Omental fat pad (tissue), 4 donors: ENCODE results near the gene SLC26A8. TPM values are rescaled to one million over a fixed set of nuclear protein-coding genes. Genes with fewer than 3 reads are reported as not detected.
"Not testable (repeated sequence)": the region's sequence is repeated elsewhere in the genome, so short reads cannot be mapped to it uniquely, and the experiment has no call there.

Experiments used
- ATAC-seq: fragments of 150-250 bp; one replicate; pipeline ENCODE4 v1.9.1; 2016; ENCODE audit warnings: mild to moderate bottlenecking, moderate library complexity; ENCODE audit not compliant: low FRiP score
- DNase-seq: peaks from one replicate; pipeline ENCODE4 v3.0.0-alpha.2; 2019; ENCODE audit warnings: low spot score
- CTCF ChIP-seq, 3 donors: fragments of 450-650 bp; IDR thresholded peaks; one replicate each; pipeline ENCODE4 v1.5.1; 2016 to 2017; ENCODE audit warnings: antibody characterized with exemption in 3 of 3, mild to moderate bottlenecking in 3 of 3, moderate library complexity in 2 of 3
- total RNA-seq, 4 donors: library from RNA; depleted of rRNA; stranded (reverse); fragments of >200 nt; gene quantifications; one replicate each; pipeline ENCODE4 v1.1.0, GENCODE V29; 2016

SLC26A8 gene
- total RNA-seq, 4 donors from 2014 or later = 0.12 to 3.3 (median 0.54) TPM

- ATAC-seq = no peak
- TF ChIP-seq CTCF (IDR thresholded peaks at IDR 0.05) = no peak
Observed at GRCh38 chr6:35935469-35935868, 89.0 kb downstream of the SLC26A8 start.

GRCh38 chr6:35933844-35934243 lies 90.6 kb downstream of the SLC26A8 start:
- no peak for TF ChIP-seq CTCF (IDR thresholded peaks at IDR 0.05)
- no peak for DNase-seq
- no peak for ATAC-seq

More at GRCh38 chr6:35935469-35935868, 89.0 kb downstream of the SLC26A8 start:
- no peak for DNase-seq

GRCh38 chr6:35931873-35932272 lies 92.6 kb downstream of the SLC26A8 start:
- not testable (repeated sequence) for ATAC-seq, DNase-seq

GRCh38 chr6:35931120-35931561 lies 93.3 kb downstream of the SLC26A8 start:
- TF ChIP-seq CTCF (IDR thresholded peaks at IDR 0.05) = no peak
- ATAC-seq = no peak
- DNase-seq = no peak

- DNase-seq (no peak), ATAC-seq (no peak)
- TF ChIP-seq CTCF (IDR thresholded peaks at IDR 0.05) = no peak
Observed at GRCh38 chr6:35929601-35930000, 94.8 kb downstream of the SLC26A8 start.

GRCh38 chr6:35926509-35927215 lies 97.8 kb downstream of the SLC26A8 start:
- ATAC-seq (no peak), DNase-seq (no peak)

GRCh38 chr6:35925961-35926360 lies 98.5 kb downstream of the SLC26A8 start:
- ATAC-seq (no peak), DNase-seq (no peak)

More at GRCh38 chr6:35926509-35927215, 97.8 kb downstream of the SLC26A8 start:
- TF ChIP-seq CTCF (IDR thresholded peaks at IDR 0.05) = no peak

More at GRCh38 chr6:35925961-35926360, 98.5 kb downstream of the SLC26A8 start:
- TF ChIP-seq CTCF (IDR thresholded peaks at IDR 0.05) = no peak
